WERI-Rb-1 (cell line): ENCODE results near the gene DYSF.
A peak's percentile ranks its signal among the peaks of the same experiment; 100 is the strongest.

Source experiments
- DNase-seq: peaks from one replicate; pipeline ENCODE4 v3.0.0-alpha.2; 2020
- H3K27ac ChIP-seq: fragments of 250-450 bp; sonication (Bioruptor Pico); 2 replicates; pipeline ENCODE4 v1.5.1; 2020; ENCODE audit warnings: mild to moderate bottlenecking, moderate library complexity
- H3K27me3 ChIP-seq: fragments of 250-450 bp; sonication (Bioruptor Pico); 2 replicates; pipeline ENCODE4 v1.5.1; 2021; ENCODE audit warnings: mild to moderate bottlenecking, low read depth, moderate library complexity; ENCODE audit not compliant: insufficient read depth, severe bottlenecking
- H3K36me3 ChIP-seq: fragments of 250-450 bp; sonication (Bioruptor Pico); 2 replicates; pipeline ENCODE4 v1.5.1; 2020; ENCODE audit warnings: mild to moderate bottlenecking, moderate library complexity
- H3K4me3 ChIP-seq: 2 replicates; pipeline ENCODE4 v1.5.1; 2011; ENCODE audit warnings: low read depth, mild to moderate bottlenecking, control low read depth, low read length
- H3K9me3 ChIP-seq: fragments of 250-450 bp; sonication (Bioruptor Pico); 2 replicates; pipeline ENCODE4 v1.5.1; 2021; ENCODE audit warnings: mild to moderate bottlenecking, moderate library complexity; ENCODE audit not compliant: severe bottlenecking
- TF ChIP-seq, protein P1 (sequence below): IDR thresholded peaks from 2 replicates; pipeline ENCODE4 v1.5.1; 2011; ENCODE audit warnings: low read depth, mild to moderate bottlenecking, control low read depth, inconsistent platforms, low read length

Gene DYSF

DNA sequence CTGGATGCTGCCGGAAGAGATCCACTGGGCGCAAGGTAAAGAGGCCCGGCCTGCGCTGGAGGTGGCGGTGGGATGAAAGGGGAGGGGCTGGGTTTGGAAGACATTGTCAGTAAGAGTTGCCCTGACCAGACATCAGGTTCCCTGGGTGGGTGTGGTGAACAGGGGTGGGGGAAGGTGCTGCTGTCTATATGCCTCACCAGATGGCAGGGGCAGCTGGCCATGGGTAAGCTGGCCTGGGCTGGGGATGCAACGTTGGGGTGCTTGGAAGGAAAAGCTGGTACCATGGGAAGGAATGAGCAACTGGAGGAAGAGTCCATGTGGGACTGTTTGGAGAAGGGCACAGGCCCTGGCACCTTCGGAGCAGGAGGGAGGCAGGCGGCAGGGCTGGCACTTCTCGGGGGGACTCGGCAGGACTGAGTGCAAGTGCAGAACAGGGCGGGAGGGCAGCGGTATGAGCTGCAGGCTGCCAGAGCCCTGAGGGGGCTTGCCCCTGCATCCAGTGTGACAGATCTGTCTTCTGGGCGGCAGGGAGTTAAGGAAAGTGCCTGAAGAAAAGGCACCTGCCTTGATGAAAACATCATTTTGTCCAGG, 146.4 kb downstream of the DYSF start:
- Histone ChIP-seq H3K36me3 (no peaks in the 10 kb centered on the region), H3K4me3 (no peak overlapping the region), H3K27me3 (no peaks in the 10 kb centered on the region), H3K9me3 (no peaks in the 10 kb centered on the region), H3K27ac (peak overlapping the region; percentile 34)
- TF ChIP-seq, protein P1, sequence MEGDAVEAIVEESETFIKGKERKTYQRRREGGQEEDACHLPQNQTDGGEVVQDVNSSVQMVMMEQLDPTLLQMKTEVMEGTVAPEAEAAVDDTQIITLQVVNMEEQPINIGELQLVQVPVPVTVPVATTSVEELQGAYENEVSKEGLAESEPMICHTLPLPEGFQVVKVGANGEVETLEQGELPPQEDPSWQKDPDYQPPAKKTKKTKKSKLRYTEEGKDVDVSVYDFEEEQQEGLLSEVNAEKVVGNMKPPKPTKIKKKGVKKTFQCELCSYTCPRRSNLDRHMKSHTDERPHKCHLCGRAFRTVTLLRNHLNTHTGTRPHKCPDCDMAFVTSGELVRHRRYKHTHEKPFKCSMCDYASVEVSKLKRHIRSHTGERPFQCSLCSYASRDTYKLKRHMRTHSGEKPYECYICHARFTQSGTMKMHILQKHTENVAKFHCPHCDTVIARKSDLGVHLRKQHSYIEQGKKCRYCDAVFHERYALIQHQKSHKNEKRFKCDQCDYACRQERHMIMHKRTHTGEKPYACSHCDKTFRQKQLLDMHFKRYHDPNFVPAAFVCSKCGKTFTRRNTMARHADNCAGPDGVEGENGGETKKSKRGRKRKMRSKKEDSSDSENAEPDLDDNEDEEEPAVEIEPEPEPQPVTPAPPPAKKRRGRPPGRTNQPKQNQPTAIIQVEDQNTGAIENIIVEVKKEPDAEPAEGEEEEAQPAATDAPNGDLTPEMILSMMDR, result no peak
- DNase-seq, result peak; percentile 75

DNA sequence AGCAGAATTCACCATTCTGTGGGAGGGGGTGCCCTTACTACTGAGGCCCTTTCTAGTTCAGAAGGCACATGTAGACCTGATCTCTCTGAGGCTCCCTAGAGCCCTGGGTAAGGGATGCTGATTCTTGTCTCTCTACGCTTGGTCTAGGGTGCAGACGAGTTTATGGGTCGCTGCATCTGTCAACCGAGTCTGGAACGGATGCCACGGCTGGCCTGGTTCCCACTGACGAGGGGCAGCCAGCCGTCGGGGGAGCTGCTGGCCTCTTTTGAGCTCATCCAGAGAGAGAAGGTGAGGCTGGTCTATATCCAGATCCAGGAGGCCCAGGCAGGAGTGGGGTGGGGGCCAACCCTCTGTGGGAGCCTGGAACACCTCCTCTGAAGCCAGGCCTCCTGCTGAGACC, 147.2 kb downstream of the DYSF start:
- no peak for DNase-seq
- Histone ChIP-seq H3K4me3 (no peak overlapping the region), H3K27me3 (no peaks in the 10 kb centered on the region), H3K36me3 (no peaks in the 10 kb centered on the region), H3K27ac (no peak overlapping the region), H3K9me3 (no peaks in the 10 kb centered on the region)
- TF ChIP-seq, protein P1, result no peak

DNA sequence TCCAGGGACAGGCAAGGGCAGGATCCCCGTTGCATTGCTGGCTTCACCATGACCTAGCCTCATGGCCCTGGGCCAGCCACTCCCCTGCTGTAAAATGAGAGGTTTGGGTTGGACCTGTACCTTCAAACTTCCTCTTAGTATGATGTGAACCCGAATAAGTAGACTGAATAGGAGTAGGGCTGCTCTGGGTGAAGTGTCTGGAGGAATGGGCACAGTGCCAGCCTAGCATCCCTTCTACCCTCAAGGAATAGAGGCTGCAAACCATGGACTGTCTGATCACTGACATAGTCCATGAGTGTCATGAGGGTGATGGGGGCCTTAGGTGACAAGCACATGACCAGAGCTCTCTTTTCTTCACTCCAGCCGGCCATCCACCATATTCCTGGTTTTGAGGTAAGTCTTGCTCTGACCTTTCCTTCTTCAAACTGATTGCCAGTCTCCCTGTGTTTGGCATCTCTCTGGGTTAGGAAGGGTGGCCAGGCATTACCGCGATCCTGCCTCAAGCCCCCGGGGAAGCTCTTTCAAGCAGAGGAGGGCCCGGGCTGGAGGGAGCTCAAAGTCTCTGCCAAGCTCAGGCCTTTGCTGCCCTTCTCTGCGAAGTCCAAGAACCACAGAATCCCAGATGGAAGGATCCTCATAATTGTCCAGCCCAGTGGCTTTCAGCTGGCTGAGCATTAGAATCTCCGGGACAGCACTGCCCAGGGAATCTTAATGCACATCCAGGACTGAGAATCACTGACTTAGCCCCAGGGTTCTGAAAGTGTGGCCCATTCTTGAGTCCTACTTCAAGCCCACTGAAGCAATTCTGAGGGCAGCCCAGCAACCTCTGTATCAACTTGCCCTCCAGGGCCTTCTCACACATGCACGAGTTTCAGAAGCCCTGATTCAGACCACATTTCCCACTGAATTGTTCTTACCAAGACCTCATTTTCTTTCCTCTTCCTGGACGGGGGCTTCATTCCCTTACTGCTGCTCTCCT, 148.1 kb downstream of the DYSF start:
- TF ChIP-seq, protein P1, result no peak
- Histone ChIP-seq H3K27me3 (no peaks in the 10 kb centered on the region), H3K4me3 (no peak overlapping the region), H3K9me3 (no peaks in the 10 kb centered on the region), H3K27ac (no peak overlapping the region), H3K36me3 (no peaks in the 10 kb centered on the region)
- DNase-seq, result no peak

DNA sequence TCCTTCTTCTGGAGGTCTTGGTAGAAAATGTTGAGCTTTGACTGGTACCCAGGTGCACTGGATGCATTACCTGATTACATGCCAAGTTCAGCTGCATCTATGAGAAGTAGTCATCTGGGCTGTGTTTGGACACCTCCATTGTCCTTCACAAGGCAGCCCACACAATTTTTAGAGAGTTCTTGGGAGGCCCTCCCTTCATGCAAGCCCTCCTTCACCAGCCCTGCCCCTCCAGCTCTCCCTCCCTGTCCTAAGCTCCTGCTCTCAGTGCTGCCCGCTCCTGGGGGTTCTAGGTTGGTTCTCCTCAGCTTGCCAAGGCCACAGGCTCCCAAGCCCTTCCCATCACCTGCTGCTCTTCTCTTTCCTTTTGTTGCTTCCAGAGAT, 148.7 kb downstream of the DYSF start:
- H3K27me3 ChIP-seq, result no peaks in the 10 kb centered on the region

DNA sequence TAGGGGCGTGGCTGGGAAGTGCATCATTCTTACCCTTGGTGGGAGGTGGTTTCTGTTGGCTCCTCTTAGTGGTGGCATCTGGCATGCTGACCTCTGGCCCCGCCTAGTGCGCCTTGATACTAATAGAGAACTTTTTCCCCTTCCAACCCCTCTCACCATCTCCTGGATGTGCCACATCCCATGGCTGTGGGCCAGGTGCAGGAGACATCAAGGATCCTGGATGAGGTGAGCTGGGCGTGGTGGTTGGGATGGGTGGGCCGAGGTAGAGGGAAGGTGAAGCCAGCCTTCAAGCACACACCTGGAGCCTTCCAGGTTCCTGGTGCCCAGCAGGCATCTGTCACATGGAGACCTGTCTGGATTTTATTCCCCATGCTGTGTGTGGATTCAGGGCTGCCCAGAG, 149.2 kb downstream of the DYSF start:
- TF ChIP-seq, protein P1, result no peak
- no peak for DNase-seq
- no peaks in the 10 kb centered on the region for H3K27me3 ChIP-seq
- no peaks in the 10 kb centered on the region for H3K36me3 ChIP-seq
- H3K27ac ChIP-seq, result no peak overlapping the region
- H3K4me3 ChIP-seq, result no peak overlapping the region
- H3K9me3 ChIP-seq, result no peaks in the 10 kb centered on the region

More for the DNA sequence above, 148.7 kb downstream of the DYSF start:
- TF ChIP-seq, protein P1, result no peak
- Histone ChIP-seq H3K4me3 (no peak overlapping the region), H3K36me3 (no peaks in the 10 kb centered on the region), H3K9me3 (no peaks in the 10 kb centered on the region), H3K27ac (no peak overlapping the region)
- DNase-seq, result no peak
